H1 (cell line): ENCODE measurements around the gene EGLN3. TPM values are rescaled to one million over a fixed set of nuclear protein-coding genes. Genes with fewer than 3 reads are reported as not detected.
"Not testable (repeated sequence)": the region's sequence is repeated elsewhere in the genome, so short reads cannot be mapped to it uniquely, and the experiment has no call there.

Experiments used
- CTCF ChIA-PET: fragments of 300-600 bp; sonication (Branson Sonifier 250); formaldehyde crosslinking; loops from one replicate; lab custom pipeline; 2021; ENCODE audit not compliant: partially characterized antibody; lab: Charles Lee
- POLR2A ChIA-PET: fragments of 300-600 bp; sonication (Branson Sonifier 250); formaldehyde crosslinking; loops from one replicate; lab custom pipeline; 2021; ENCODE audit warnings: inconsistent platforms; ENCODE audit not compliant: partially characterized antibody; lab: Charles Lee
- DNase-seq, 2 experiments: peaks; one replicate each; pipeline versions ENCODE4 v3.0.0 to v3.0.0-alpha.2; 2010 to 2022; ENCODE audit warnings: low spot score in 2 of 2, low read depth in 1 of 2, mixed read lengths in 1 of 2
- FAIRE-seq: peaks from 2 replicates; lab custom pipeline; 2011; peaks lifted over from hg19 to GRCh38; lab: Jason Lieb, UNC
- H2AFZ ChIP-seq: 2 replicates; pipeline ENCODE4 v1.8.1; 2012; ENCODE audit warnings: low read length, inconsistent platforms
- H2AK5ac ChIP-seq: 2 replicates; pipeline ENCODE4 v1.6.1; 2013; ENCODE audit warnings: low read depth, low read length
- H2BK120ac ChIP-seq: replicated peaks from 2 replicates; pipeline ENCODE3; 2013; ENCODE audit warnings: low read depth, low read length, inconsistent platforms
- H2BK12ac ChIP-seq: 2 replicates; pipeline ENCODE4 v1.6.1; 2013; ENCODE audit warnings: low read depth, low read length
- H2BK15ac ChIP-seq: 2 replicates; pipeline ENCODE4 v1.6.1; 2013; ENCODE audit warnings: low read length
- H2BK20ac ChIP-seq: 2 replicates; pipeline ENCODE4 v1.6.1; 2013; ENCODE audit warnings: low read length
- H2BK5ac ChIP-seq: 2 replicates; pipeline ENCODE4 v1.6.1; 2013; ENCODE audit warnings: low read depth, low read length
- H3K14ac ChIP-seq: 2 replicates; pipeline ENCODE4 v1.6.1; 2013; ENCODE audit warnings: inconsistent platforms; ENCODE audit not compliant: insufficient read length
- H3K18ac ChIP-seq: 2 replicates; pipeline ENCODE4 v1.6.1; 2013; ENCODE audit warnings: low read length; ENCODE audit errors: extremely low read depth
- H3K23ac ChIP-seq: 2 replicates; pipeline ENCODE4 v1.6.1; 2013; ENCODE audit warnings: inconsistent platforms; ENCODE audit not compliant: insufficient read length
- H3K23me2 ChIP-seq: 2 replicates; pipeline ENCODE4 v1.6.1; 2013; ENCODE audit warnings: low read depth, low read length
- H3K27ac ChIP-seq: 2 replicates; pipeline ENCODE4 v1.6.1; 2011; ENCODE audit warnings: low read depth, low read length, inconsistent platforms
- H3K27me3 ChIP-seq, 4 experiments: replicated peaks in 1 of 4; 1 replicate in 1 of 4; 2 replicates in 3 of 4; pipeline versions ENCODE4 v1.6.1 to v1.8.1; 2011 to 2013; ENCODE audit warnings: low read length in 3 of 4, mild to moderate bottlenecking in 3 of 4, inconsistent platforms in 2 of 4, mixed read lengths in 2 of 4, moderate library complexity in 1 of 4; ENCODE audit not compliant: control insufficient read depth in 3 of 4, insufficient read depth in 3 of 4; ENCODE audit errors: extremely low read depth in 1 of 4
- H3K36me3 ChIP-seq, 4 experiments: 2 replicates each; pipeline versions ENCODE4 v1.6.1 to v1.8.1; 2011 to 2013; ENCODE audit warnings: mild to moderate bottlenecking in 4 of 4, low read length in 3 of 4, moderate library complexity in 2 of 4, control low read depth in 1 of 4, inconsistent platforms in 1 of 4; ENCODE audit not compliant: insufficient read depth in 4 of 4, control insufficient read depth in 2 of 4
- H3K4ac ChIP-seq: replicated peaks from 2 replicates; pipeline ENCODE3; 2013; ENCODE audit warnings: low read length, low read depth, mixed read lengths, inconsistent platforms; ENCODE audit not compliant: insufficient read length
- H3K4me1 ChIP-seq, 4 experiments: replicated peaks in 1 of 4; 1 replicate in 1 of 4; 2 replicates in 3 of 4; pipeline versions ENCODE4 v1.6.1 to v1.8.1; 2011 to 2013; ENCODE audit warnings: low read length in 3 of 4, inconsistent platforms in 2 of 4, mixed read lengths in 1 of 4; ENCODE audit not compliant: insufficient read depth in 4 of 4, control insufficient read depth in 3 of 4
- H3K4me2 ChIP-seq, 2 experiments: 2 replicates each; pipeline versions ENCODE4 v1.6.1 to v1.8.1; 2011 to 2013; ENCODE audit warnings: low read depth in 2 of 2, low read length in 2 of 2, control low read depth in 1 of 2, inconsistent platforms in 1 of 2, mild to moderate bottlenecking in 1 of 2; ENCODE audit not compliant: insufficient read depth in 1 of 2
- H3K4me3 ChIP-seq, 4 experiments: fragments of 200-600, 300-600 bp in 1 of 4; sonication (generic), shearing (Covaris generic), sonication (Bioruptor Twin) in 1 of 4; 2 replicates each; pipeline versions ENCODE4 v1.5.1 to v1.8.1; 2011 to 2016; ENCODE audit warnings: low read length in 4 of 4, low read depth in 3 of 4, control low read depth in 2 of 4, inconsistent platforms in 2 of 4, mild to moderate bottlenecking in 2 of 4, mixed read lengths in 1 of 4, moderate library complexity in 1 of 4; ENCODE audit not compliant: insufficient read depth in 2 of 4; ENCODE audit errors: extremely low read depth in 1 of 4
- H3K56ac ChIP-seq: replicated peaks from 2 replicates; pipeline ENCODE3; 2013; ENCODE audit warnings: low read depth, mild to moderate bottlenecking, mixed read lengths, low read length, inconsistent platforms; ENCODE audit not compliant: insufficient read length
- H3K79me1 ChIP-seq: 2 replicates; pipeline ENCODE4 v1.6.1; 2013; ENCODE audit warnings: low read depth, low read length, control low read depth
- H3K79me2 ChIP-seq, 2 experiments: 2 replicates each; pipeline versions ENCODE4 v1.6.1 to v1.8.1; 2012 to 2013; ENCODE audit warnings: low read length in 2 of 2, mild to moderate bottlenecking in 2 of 2, inconsistent platforms in 1 of 2; ENCODE audit not compliant: insufficient read depth in 2 of 2, control insufficient read depth in 1 of 2
- H3K9ac ChIP-seq, 4 experiments: replicated peaks in 1 of 4; 1 replicate in 1 of 4; 2 replicates in 3 of 4; pipeline versions ENCODE4 v1.6.1 to v1.8.1; 2011 to 2013; ENCODE audit warnings: low read depth in 3 of 4, low read length in 3 of 4, control low read depth in 2 of 4, mild to moderate bottlenecking in 2 of 4, moderate library complexity in 2 of 4, inconsistent platforms in 1 of 4; ENCODE audit errors: extremely low read depth in 1 of 4
- H3K9me3 ChIP-seq, 2 experiments: 2 replicates each; pipeline versions ENCODE4 v1.6.1 to v1.8.1; 2012 to 2013; ENCODE audit warnings: mild to moderate bottlenecking in 2 of 2, moderate library complexity in 2 of 2, control low read depth in 1 of 2, inconsistent platforms in 1 of 2, low read depth in 1 of 2, low read length in 1 of 2, mixed read lengths in 1 of 2; ENCODE audit not compliant: insufficient read depth in 2 of 2
- H4K20me1 ChIP-seq, 2 experiments: replicated peaks in 1 of 2; 2 replicates each; pipeline versions ENCODE3 to v1.8.1; 2011 to 2013; ENCODE audit warnings: inconsistent platforms in 2 of 2, low read length in 2 of 2, mild to moderate bottlenecking in 1 of 2; ENCODE audit not compliant: insufficient read depth in 2 of 2, control insufficient read depth in 1 of 2
- H4K5ac ChIP-seq: 2 replicates; pipeline ENCODE4 v1.6.1; 2013; ENCODE audit warnings: low read length, low read depth, mixed read lengths, inconsistent platforms; ENCODE audit not compliant: insufficient read length
- H4K8ac ChIP-seq: 2 replicates; pipeline ENCODE4 v1.8.0; 2013; ENCODE audit warnings: mild to moderate bottlenecking, moderate library complexity, low read length, inconsistent platforms; ENCODE audit not compliant: insufficient read depth; ENCODE audit errors: extremely low read depth
- H4K91ac ChIP-seq: replicated peaks from 2 replicates; pipeline ENCODE3; 2013; ENCODE audit warnings: low read length, mixed read lengths, inconsistent platforms; ENCODE audit not compliant: insufficient read length
- BCL11A ChIP-seq, 2 experiments: IDR thresholded peaks; one replicate each; pipeline ENCODE4 v1.6.1; 2011; ENCODE audit warnings: low read depth in 2 of 2, low read length in 2 of 2, mild to moderate bottlenecking in 2 of 2
- SP2 ChIP-seq: IDR thresholded peaks from 2 replicates; pipeline ENCODE4 v1.6.1; 2012; ENCODE audit warnings: mild to moderate bottlenecking, low read length, inconsistent platforms
- WGBS, 2 experiments: shearing (Covaris generic) in 1 of 2; methylation state at CpG; one replicate each; pipeline versions ENCODE4 v1.1.6 to v1.1.7; 2013 to 2015; ENCODE audit warnings: low lambda C conversion rate in 2 of 2, mixed read lengths in 2 of 2, inconsistent platforms in 1 of 2, low coverage in 1 of 2, missing lambda C conversion rate in 1 of 2; ENCODE audit not compliant: insufficient replicate concordance in 2 of 2, insufficient coverage in 1 of 2, insufficient read length in 1 of 2; ENCODE audit errors: extremely low coverage in 1 of 2, missing lambda C conversion rate in 1 of 2; 5-methylcytosine and 5-hydroxymethylcytosine counted together
- polyA plus RNA-seq, 7 experiments: library from polyadenylated mRNA; depleted of rRNA in 3 of 7; stranded (reverse) in 5 of 7; unstranded in 2 of 7; fragments of >200 nt in 5 of 7; fragments of 200-250 nt in 2 of 7; gene quantifications; 1 replicate in 5 of 7; 2 replicates in 1 of 7; 4 replicates in 1 of 7; pipeline versions ENCODE4 v1.2.1 to v1.2.3, GENCODE V29; 2011 to 2013; ENCODE audit warnings: missing spikeins in 2 of 7, mixed read lengths in 2 of 7
- total RNA-seq: library from RNA; stranded (reverse); fragmentation: NEBNext Ultra II Directional; extraction: Animal tissue kit (Norgen Biotek cat#: 25700); gene quantifications from 2 replicates; pipeline ENCODE4 v1.2.1, GENCODE V29; 2021
- TF ChIP-seq, protein P1 (sequence below): IDR thresholded peaks from 2 replicates; pipeline ENCODE4 v1.6.1; 2011; ENCODE audit warnings: low read length, improper control_type of control experiment

EGLN3 gene
- total and polyA plus RNA-seq, 2 of the 8 experiments (the other 6 are each of a cell fraction or from before 2014, with no cell fraction given) = 10.6 to 27.3 TPM

DNA sequence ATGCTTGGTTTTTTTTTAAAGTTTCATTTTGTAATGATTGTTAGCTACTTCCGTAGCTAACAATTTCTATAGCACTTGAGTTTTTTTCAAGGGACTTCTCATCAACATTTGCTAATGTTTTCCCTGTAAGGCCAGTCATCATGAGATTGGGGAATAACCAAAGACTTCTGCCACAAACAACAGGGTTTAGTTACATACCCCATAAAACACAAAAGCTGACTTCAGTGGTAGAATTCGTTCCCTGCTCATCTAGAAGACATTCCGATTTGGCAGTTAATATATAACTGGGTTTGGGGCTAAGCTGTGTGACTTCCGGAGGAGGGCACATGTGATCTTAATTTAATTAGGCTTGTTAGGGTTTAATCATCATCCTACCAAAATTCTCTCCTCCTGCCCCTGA lies 22.9 kb downstream of the EGLN3 start (continued):
- TF ChIP-seq, protein P1, sequence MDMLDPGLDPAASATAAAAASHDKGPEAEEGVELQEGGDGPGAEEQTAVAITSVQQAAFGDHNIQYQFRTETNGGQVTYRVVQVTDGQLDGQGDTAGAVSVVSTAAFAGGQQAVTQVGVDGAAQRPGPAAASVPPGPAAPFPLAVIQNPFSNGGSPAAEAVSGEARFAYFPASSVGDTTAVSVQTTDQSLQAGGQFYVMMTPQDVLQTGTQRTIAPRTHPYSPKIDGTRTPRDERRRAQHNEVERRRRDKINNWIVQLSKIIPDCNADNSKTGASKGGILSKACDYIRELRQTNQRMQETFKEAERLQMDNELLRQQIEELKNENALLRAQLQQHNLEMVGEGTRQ = no peak
- TF ChIP-seq BCL11A (IDR thresholded peaks at IDR 0.05; ENCODE audit: low read depth in 2 of 2, low read length in 2 of 2) (no peak), SP2 (no peak)

DNA sequence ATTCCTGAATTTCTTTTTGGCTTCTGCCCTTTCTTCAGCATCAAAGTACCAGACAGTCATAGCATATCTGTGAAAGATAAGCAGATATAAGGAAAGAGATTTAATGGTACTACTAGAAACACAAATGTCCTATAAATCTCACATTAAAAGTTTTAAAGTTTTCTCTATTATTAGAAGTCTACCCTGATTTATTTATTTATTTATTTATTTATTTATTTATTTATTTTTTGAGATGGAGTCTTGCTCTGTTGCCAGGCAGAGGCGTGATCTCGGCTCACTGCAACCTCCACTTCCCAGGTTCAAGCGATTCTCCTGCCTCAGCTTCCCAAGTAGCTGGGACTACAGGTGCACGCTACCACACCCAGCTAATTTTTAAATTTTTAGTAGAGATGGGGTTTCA lies 23.9 kb downstream of the EGLN3 start:
- H2AK5ac ChIP-seq, H4K20me1 ChIP-seq, H3K27ac ChIP-seq, H2BK12ac ChIP-seq, H4K5ac ChIP-seq, H3K56ac ChIP-seq, H2BK120ac ChIP-seq, H3K9me3 ChIP-seq, H3K79me1 ChIP-seq, H2BK15ac ChIP-seq, H3K4me2 ChIP-seq, H3K27me3 ChIP-seq, H2BK20ac ChIP-seq, FAIRE-seq, H3K4me1 ChIP-seq, H3K23ac ChIP-seq, POLR2A ChIA-PET, H4K8ac ChIP-seq, H3K14ac ChIP-seq, H3K18ac ChIP-seq, H3K4ac ChIP-seq, H4K91ac ChIP-seq, DNase-seq, H3K23me2 ChIP-seq, H2AFZ ChIP-seq, H3K9ac ChIP-seq, H3K4me3 ChIP-seq, H2BK5ac ChIP-seq: not testable (repeated sequence)
- WGBS, 2 experiments = 88% methylated on average over 4 of the region's 4 CpGs; no CpG with 5 or more reads in 1 of the 2 experiments
- CTCF ChIA-PET = interaction anchor here (0.6 kb wide), 1 partner anchor 1473 kb away, joined by 3 read pairs; no protein-coding TSS in a partner anchor
- Histone ChIP-seq H3K36me3 (peaks cover 6 to 50% (median 20%) of the 10 kb centered on the region in 4 experiments; a peak in 7 of 8 replicates), H3K79me2 (peaks cover 0 to 11% of the 10 kb centered on the region in 2 experiments; a peak in 3 of 4 replicates)
